ENCODE data around the gene ZCCHC14. TPM values are rescaled to one million over a fixed set of nuclear protein-coding genes. Genes with fewer than 3 reads are reported as not detected.

Gene ZCCHC14
- total and polyA plus RNA-seq, 2 of the 8 experiments (the other 6 are each of a cell fraction or from before 2014, with no cell fraction given) = 8.2 to 28.2 TPM

- POLR2A ChIA-PET (ENCODE audit: partially characterized antibody) = no interaction called here
- no peak for TF ChIP-seq TAF1 (IDR thresholded peaks at IDR 0.05; ENCODE audit: low read depth, low read length)
- no peak for TF ChIP-seq SUZ12 (IDR thresholded peaks at IDR 0.05; ENCODE audit: low read length)
- TF ChIP-seq E2F6 (IDR thresholded peaks at IDR 0.05) = no peak
- TF ChIP-seq ATF3 (IDR thresholded peaks at IDR 0.05; ENCODE audit: insufficient read depth, low read depth, low read length) = no peak
- TF ChIP-seq SP1 (IDR thresholded peaks at IDR 0.05; ENCODE audit: low read depth, low read length) = no peak
- no peak for TF ChIP-seq ATF2 (IDR thresholded peaks at IDR 0.05; ENCODE audit: low read length)
- TF ChIP-seq SP2 (IDR thresholded peaks at IDR 0.05; ENCODE audit: low read length) = no peak
Observed at GRCh38 chr16:87421003-87421912, 71.6 kb downstream of the ZCCHC14 start.

More at GRCh38 chr16:87421003-87421912, 71.6 kb downstream of the ZCCHC14 start:
- Histone ChIP-seq H3K27me3 (replicated peaks in 1 of 4; ENCODE audit: control insufficient read depth in 3 of 4, extremely low read depth in 1 of 4, insufficient read depth in 3 of 4, low read length in 3 of 4) (no peaks in the 10 kb centered on the region), H3K4me2 (ENCODE audit: insufficient read depth in 1 of 2, low read depth in 2 of 2, low read length in 2 of 2) (no peak overlapping the region), H4K5ac (ENCODE audit: insufficient read length, low read depth, low read length) (no peak overlapping the region), H4K20me1 (replicated peaks in 1 of 2; ENCODE audit: control insufficient read depth in 1 of 2, insufficient read depth in 2 of 2, low read length in 2 of 2) (peaks cover 2 to 11% of the 10 kb centered on the region in 2 experiments), H3K23me2 (ENCODE audit: low read depth, low read length) (no peaks in the 10 kb centered on the region), H3K4me1 (replicated peaks in 1 of 4; ENCODE audit: control insufficient read depth in 3 of 4, insufficient read depth in 4 of 4, low read length in 3 of 4) (peaks cover 0 to 9% (median 6%) of the 10 kb centered on the region in 4 experiments; a peak in 5 of 7 replicates), H3K27ac (ENCODE audit: low read depth, low read length) (peak overlapping the region; percentile 61), H3K14ac (ENCODE audit: insufficient read length) (no peak overlapping the region), H3K79me2 (ENCODE audit: control insufficient read depth in 1 of 2, insufficient read depth in 2 of 2, low read length in 2 of 2) (no peaks in the 10 kb centered on the region), H3K36me3 (ENCODE audit: control insufficient read depth in 2 of 4, insufficient read depth in 4 of 4, low read length in 3 of 4) (peaks cover 0 to 13% (median 5%) of the 10 kb centered on the region in 4 experiments; a peak in 5 of 8 replicates), H3K18ac (ENCODE audit: extremely low read depth, low read length) (no peak overlapping the region), H2BK15ac (ENCODE audit: low read length) (no peak overlapping the region), H2AFZ (ENCODE audit: low read length) (no peak overlapping the region), H2AK5ac (ENCODE audit: low read depth, low read length) (no peak overlapping the region), H2BK12ac (ENCODE audit: low read depth, low read length) (no peak overlapping the region), H3K4me3 (ENCODE audit: extremely low read depth in 1 of 4, insufficient read depth in 2 of 4, low read depth in 3 of 4, low read length in 4 of 4) (no peak overlapping the region), H4K8ac (ENCODE audit: extremely low read depth, insufficient read depth, low read length) (no peak overlapping the region), H3K9me3 (ENCODE audit: insufficient read depth in 2 of 2, low read depth in 1 of 2, low read length in 1 of 2) (no peaks in the 10 kb centered on the region), H2BK20ac (ENCODE audit: low read length) (no peak overlapping the region), H4K91ac (replicated peaks; ENCODE audit: insufficient read length, low read length) (no peak overlapping the region), H2BK120ac (replicated peaks; ENCODE audit: low read depth, low read length) (no peak overlapping the region), H3K9ac (replicated peaks in 1 of 4; ENCODE audit: extremely low read depth in 1 of 4, low read depth in 3 of 4, low read length in 3 of 4) (no peak overlapping the region), H2BK5ac (ENCODE audit: low read depth, low read length) (no peak overlapping the region; the same call in 1 of the 2 replicates), H3K79me1 (ENCODE audit: low read depth, low read length) (no peaks in the 10 kb centered on the region; the same call in 1 of the 2 replicates), H3K4ac (replicated peaks; ENCODE audit: insufficient read length, low read depth, low read length) (no peak overlapping the region), H3K23ac (ENCODE audit: insufficient read length) (no peak overlapping the region), H3K56ac (replicated peaks; ENCODE audit: insufficient read length, low read depth, low read length) (no peak overlapping the region)
- CTCF ChIA-PET (ENCODE audit: partially characterized antibody) = interaction anchor here (0.6 to 2.2 kb wide), 23 partner anchors 9 to 1604 kb away, joined by 3 to 10 read pairs (median 4); no protein-coding TSS in a partner anchor
- FAIRE-seq (no peak), DNase-seq (ENCODE audit: low read depth in 1 of 2, low spot score in 2 of 2) (no peak)
- WGBS, 2 experiments (ENCODE audit: extremely low coverage in 1 of 2, insufficient coverage in 1 of 2, insufficient read length in 1 of 2, insufficient replicate concordance in 2 of 2, low coverage in 1 of 2, low lambda C conversion rate in 2 of 2, missing lambda C conversion rate in 1 of 2) = 92% methylated on average over 25 of the region's 25 CpGs; no CpG with 5 or more reads in 1 of the 2 experiments
